MCF 10A (cell line): ENCODE results near the gene OXSR1. TPM values are rescaled to one million over a fixed set of nuclear protein-coding genes. Genes with fewer than 3 reads are reported as not detected.

Experiments
- BruUV-seq: library from RNA; stranded (reverse); fragments of 400-500 nt; replicated peaks from 2 replicates; lab custom pipeline; 2021; lab: Mats Ljungman, UMichigan
- CTCF ChIA-PET: fragments of 300-600 bp; sonication (Branson Sonifier 250); formaldehyde crosslinking; extraction: SDS; loops from one replicate; lab custom pipeline; 2021; ENCODE audit warnings: antibody characterized with exemption, inconsistent platforms; lab: Yijun Ruan, JAX
- POLR2A ChIA-PET: fragments of 300-600, 350-650 bp; sonication (Branson Sonifier 250); formaldehyde crosslinking; extraction: SDS; loops from one replicate; lab custom pipeline; 2020; ENCODE audit warnings: antibody characterized with exemption, inconsistent platforms; lab: Yijun Ruan, JAX
- DNase-seq: peaks from one replicate; pipeline ENCODE4 v3.0.0-alpha.2; 2018; ENCODE audit not compliant: unreplicated experiment
- H3K27ac Mint-ChIP-seq: one replicate; pipeline ENCODE4 v1.8.0; 2022; ENCODE audit warnings: mild to moderate bottlenecking, low read depth, mixed read lengths; ENCODE audit not compliant: unreplicated experiment
- H3K27me3 Mint-ChIP-seq: one replicate; pipeline ENCODE4 v1.8.0; 2022; ENCODE audit warnings: mixed read lengths; ENCODE audit not compliant: insufficient read depth, unreplicated experiment
- H3K36me3 Mint-ChIP-seq: one replicate; pipeline ENCODE4 v1.8.0; 2022; ENCODE audit warnings: mild to moderate bottlenecking, moderate library complexity, mixed read lengths; ENCODE audit not compliant: insufficient read depth, unreplicated experiment
- H3K4me1 Mint-ChIP-seq: one replicate; pipeline ENCODE4 v1.8.0; 2022; ENCODE audit warnings: mixed read lengths; ENCODE audit not compliant: insufficient read depth, unreplicated experiment
- H3K4me3 Mint-ChIP-seq: one replicate; pipeline ENCODE4 v1.8.0; 2022; ENCODE audit warnings: mild to moderate bottlenecking, moderate library complexity, mixed read lengths; ENCODE audit not compliant: unreplicated experiment
- H3K9me3 Mint-ChIP-seq: one replicate; pipeline ENCODE4 v1.8.0; 2022; ENCODE audit warnings: mixed read lengths; ENCODE audit not compliant: unreplicated experiment
- intact Hi-C: fragments of 100-400 bp; cut with micrococcal nuclease; formaldehyde crosslinking; loops from 2 replicates; pipeline ENCODE4 v1.14.1; 2022
- total RNA-seq: library from RNA; stranded (reverse); gene quantifications from 2 replicates; pipeline ENCODE4 v1.2.3, GENCODE V29; 2022
- TF ChIP-seq, protein P1 (sequence below): fragments of 200-600 bp; IDR thresholded peaks from one replicate; pipeline ENCODE4 v1.8.0; 2022; ENCODE audit warnings: antibody characterized with exemption, mild to moderate bottlenecking; ENCODE audit not compliant: unreplicated experiment

Gene OXSR1
- total RNA-seq, 1 experiment from 2014 or later: 75.5 TPM

- no TSS peak for BruUV-seq
Observed at GRCh38 chr3:38227989-38228388, 62.7 kb downstream of the OXSR1 start.

DNA sequence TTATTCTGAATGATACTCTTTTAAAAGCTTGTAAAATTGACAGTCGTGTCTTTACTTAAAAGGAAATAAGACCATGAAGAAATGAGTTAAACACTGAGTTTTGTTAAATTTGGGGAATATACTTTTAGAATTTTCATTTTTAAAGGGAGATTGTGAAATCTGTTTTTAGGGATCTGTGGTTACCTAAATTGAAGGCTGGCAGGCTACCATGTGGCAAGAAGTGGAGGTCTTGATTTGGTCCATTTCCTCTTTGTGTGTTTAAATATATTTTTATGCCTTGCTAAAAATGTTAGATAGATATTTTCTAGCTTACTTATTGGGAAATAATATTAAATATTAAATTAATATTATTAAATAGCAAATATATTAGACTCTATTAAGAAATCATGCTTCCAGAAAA is 63.7 kb downstream of the OXSR1 start:
- no TSS peak for BruUV-seq
- no peak overlapping the region for H3K4me3 Mint-ChIP-seq
- no peak overlapping the region for H3K27ac Mint-ChIP-seq
- no peak for DNase-seq
- TF ChIP-seq, protein P1, sequence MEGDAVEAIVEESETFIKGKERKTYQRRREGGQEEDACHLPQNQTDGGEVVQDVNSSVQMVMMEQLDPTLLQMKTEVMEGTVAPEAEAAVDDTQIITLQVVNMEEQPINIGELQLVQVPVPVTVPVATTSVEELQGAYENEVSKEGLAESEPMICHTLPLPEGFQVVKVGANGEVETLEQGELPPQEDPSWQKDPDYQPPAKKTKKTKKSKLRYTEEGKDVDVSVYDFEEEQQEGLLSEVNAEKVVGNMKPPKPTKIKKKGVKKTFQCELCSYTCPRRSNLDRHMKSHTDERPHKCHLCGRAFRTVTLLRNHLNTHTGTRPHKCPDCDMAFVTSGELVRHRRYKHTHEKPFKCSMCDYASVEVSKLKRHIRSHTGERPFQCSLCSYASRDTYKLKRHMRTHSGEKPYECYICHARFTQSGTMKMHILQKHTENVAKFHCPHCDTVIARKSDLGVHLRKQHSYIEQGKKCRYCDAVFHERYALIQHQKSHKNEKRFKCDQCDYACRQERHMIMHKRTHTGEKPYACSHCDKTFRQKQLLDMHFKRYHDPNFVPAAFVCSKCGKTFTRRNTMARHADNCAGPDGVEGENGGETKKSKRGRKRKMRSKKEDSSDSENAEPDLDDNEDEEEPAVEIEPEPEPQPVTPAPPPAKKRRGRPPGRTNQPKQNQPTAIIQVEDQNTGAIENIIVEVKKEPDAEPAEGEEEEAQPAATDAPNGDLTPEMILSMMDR: no peak
- H3K9me3 Mint-ChIP-seq: no peaks in the 10 kb centered on the region
- CTCF ChIA-PET: interaction anchor here (1.2 kb wide), 1 partner anchor 11 kb away, joined by 4 read pairs; no protein-coding TSS in a partner anchor
- H3K36me3 Mint-ChIP-seq: peaks cover 35% of the 10 kb centered on the region
- H3K4me1 Mint-ChIP-seq: peaks cover 19% of the 10 kb centered on the region
- H3K27me3 Mint-ChIP-seq: no peaks in the 10 kb centered on the region
- POLR2A ChIA-PET: interaction anchor here (0.8 to 4.1 kb wide), 3 partner anchors 17 to 92 kb away, joined by 3 to 25 read pairs (median 3); partner anchors contain the start of genes ACAA1 and OXSR1
- intact Hi-C loops: loop anchor here (5.0 kb wide), 1 partner anchor 92 kb away; the partner anchor contains the start of genes ACAA1 and MYD88

More at GRCh38 chr3:38227989-38228388, 62.7 kb downstream of the OXSR1 start:
- peaks cover 19% of the 10 kb centered on the region for H3K4me1 Mint-ChIP-seq
- H3K9me3 Mint-ChIP-seq: no peaks in the 10 kb centered on the region
- TF ChIP-seq, protein P1: no peak
- H3K27ac Mint-ChIP-seq: peak overlapping the region; percentile 93
- intact Hi-C loops: loop anchor here (5.0 kb wide), 1 partner anchor 91 kb away; the partner anchor contains the start of genes ACAA1 and MYD88
- no peaks in the 10 kb centered on the region for H3K27me3 Mint-ChIP-seq
- peaks cover 39% of the 10 kb centered on the region for H3K36me3 Mint-ChIP-seq
- ChIA-PET POLR2A (interaction anchor here (1.3 to 4.1 kb wide), 2 partner anchors 20 to 62 kb away, joined by 9 to 25 read pairs; partner anchors contain the start of gene OXSR1), CTCF (interaction anchor here (0.7 to 1.2 kb wide), 2 partner anchors 24 to 51 kb away, joined by 3 to 4 read pairs; no protein-coding TSS in a partner anchor)
- peak overlapping the region; percentile 32 for H3K4me3 Mint-ChIP-seq
- DNase-seq: peak; percentile 36

DNA sequence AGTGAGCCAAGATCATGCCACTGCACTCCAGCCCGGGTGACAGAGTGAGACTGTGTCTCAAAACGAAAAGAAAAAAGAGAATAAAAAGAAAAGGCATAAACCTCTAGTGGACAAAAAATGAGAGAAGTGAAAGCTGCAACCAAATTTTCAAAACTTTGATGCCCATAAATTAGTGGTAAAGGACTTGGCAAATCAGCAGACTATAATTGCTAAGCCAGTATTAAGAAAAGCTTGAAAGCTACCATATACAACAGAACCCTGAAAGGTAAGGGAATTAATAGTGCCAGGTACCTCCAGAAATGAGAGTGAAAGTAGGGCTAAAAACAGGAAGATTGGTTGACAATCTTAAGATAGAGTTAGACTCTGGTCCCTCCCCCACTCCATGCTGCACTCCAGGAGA is 67.4 kb downstream of the OXSR1 start:
- no peaks in the 10 kb centered on the region for H3K9me3 Mint-ChIP-seq
- ChIA-PET POLR2A (interaction anchor here (1.0 to 2.1 kb wide), 2 partner anchors 9 to 10 kb away, joined by 4 read pairs; no protein-coding TSS in a partner anchor), CTCF (interaction anchor here (0.7 to 2.3 kb wide), 2 partner anchors 8 to 14 kb away, joined by 3 to 9 read pairs; no protein-coding TSS in a partner anchor)
- TF ChIP-seq, protein P1: no peak
- no TSS peak for BruUV-seq
- no peak overlapping the region for H3K4me3 Mint-ChIP-seq
- no peak for DNase-seq
- peaks cover 8% of the 10 kb centered on the region for H3K4me1 Mint-ChIP-seq
- H3K36me3 Mint-ChIP-seq: peaks cover 49% of the 10 kb centered on the region
- no peaks in the 10 kb centered on the region for H3K27me3 Mint-ChIP-seq
- H3K27ac Mint-ChIP-seq: no peak overlapping the region
- intact Hi-C loops: no loop called here

DNA sequence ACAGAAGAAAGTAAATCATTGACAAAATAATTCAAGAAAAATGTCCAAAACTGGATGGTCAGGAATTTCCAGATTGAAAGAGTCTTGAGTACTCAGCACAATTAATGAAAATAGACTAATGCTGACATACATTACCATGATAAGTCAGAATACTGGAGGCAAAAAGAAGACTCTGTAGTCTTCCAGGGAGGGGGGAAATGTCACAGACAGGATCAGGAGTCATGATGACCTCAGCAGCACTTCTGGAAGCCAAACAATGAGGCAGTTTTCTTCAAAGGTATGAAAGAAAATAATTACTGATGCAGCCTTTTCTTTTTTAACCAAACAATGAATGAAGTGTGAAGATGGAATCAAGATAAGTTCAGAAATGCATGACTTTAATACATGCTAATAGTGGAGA is 70.1 kb downstream of the OXSR1 start:
- intact Hi-C loops: no loop called here
- no peak for DNase-seq
- Mint-ChIP-seq H3K9me3 (no peaks in the 10 kb centered on the region), H3K27me3 (no peaks in the 10 kb centered on the region), H3K4me1 (no peaks in the 10 kb centered on the region), H3K36me3 (peaks cover 77% of the 10 kb centered on the region), H3K27ac (no peak overlapping the region), H3K4me3 (no peak overlapping the region)
- ChIA-PET CTCF (interaction anchor here (0.6 to 2.8 kb wide), 3 partner anchors 36 to 1171 kb away, joined by 3 to 10 read pairs (median 3); no protein-coding TSS in a partner anchor), POLR2A (interaction anchor here (0.8 kb wide), 1 partner anchor 12 kb away, joined by 3 read pairs; no protein-coding TSS in a partner anchor)
- TF ChIP-seq, protein P1: no peak
- BruUV-seq: no TSS peak
